Endodermal cell (in vitro differentiated cells): ENCODE measurements around the gene DHRS4L2. TPM values are rescaled to one million over a fixed set of nuclear protein-coding genes. Genes with fewer than 3 reads are reported as not detected.
A peak's percentile ranks its signal among the peaks of the same experiment; 100 is the strongest.
"Not testable (repeated sequence)": the region's sequence is repeated elsewhere in the genome, so short reads cannot be mapped to it uniquely, and the experiment has no call there.

Source experiments
- DNase-seq: peaks from one replicate; pipeline ENCODE4 v3.0.0-alpha.2; 2017
- H3K27ac ChIP-seq: 2 replicates; pipeline ENCODE4 v1.5.1; 2013; ENCODE audit warnings: mild to moderate bottlenecking, low read depth, low read length, moderate library complexity
- H3K27me3 ChIP-seq: 2 replicates; pipeline ENCODE4 v1.6.1; 2013; ENCODE audit warnings: mild to moderate bottlenecking, low read length, moderate library complexity; ENCODE audit not compliant: insufficient read depth, control insufficient read depth, poor library complexity, severe bottlenecking
- H3K36me3 ChIP-seq: 2 replicates; pipeline ENCODE4 v1.7.0; 2013; ENCODE audit warnings: mild to moderate bottlenecking, low read length, moderate library complexity; ENCODE audit not compliant: control insufficient read depth, insufficient read depth
- H3K4me1 ChIP-seq: one replicate; pipeline ENCODE4 v1.7.0; 2013; ENCODE audit warnings: low read length; ENCODE audit not compliant: control insufficient read depth, insufficient read depth
- H3K4me3 ChIP-seq: 2 replicates; pipeline ENCODE4 v1.5.1; 2013; ENCODE audit warnings: mild to moderate bottlenecking, low read length, moderate library complexity
- H3K9ac ChIP-seq: 2 replicates; pipeline ENCODE4 v1.6.1; 2013; ENCODE audit warnings: mild to moderate bottlenecking, low read length, moderate library complexity; ENCODE audit not compliant: poor library complexity, severe bottlenecking; ENCODE audit errors: extremely low read depth
- H3K9me3 ChIP-seq: 2 replicates; pipeline ENCODE4 v1.6.1; 2013; ENCODE audit warnings: mild to moderate bottlenecking, low read length, moderate library complexity; ENCODE audit not compliant: control insufficient read depth
- H3K27ac Mint-ChIP-seq: 2 replicates; pipeline ENCODE4 v1.8.0; 2020; ENCODE audit warnings: mixed read lengths
- H3K27me3 Mint-ChIP-seq: 2 replicates; pipeline ENCODE4 v1.8.0; 2021; ENCODE audit warnings: mild to moderate bottlenecking, mixed read lengths; ENCODE audit not compliant: insufficient read depth
- H3K36me3 Mint-ChIP-seq: 2 replicates; pipeline ENCODE4 v1.8.0; 2020; ENCODE audit warnings: low read depth, mixed read lengths
- H3K4me1 Mint-ChIP-seq: 2 replicates; pipeline ENCODE4 v1.8.0; 2020; ENCODE audit warnings: mixed read lengths
- H3K4me3 Mint-ChIP-seq: 2 replicates; pipeline ENCODE4 v1.8.0; 2020; ENCODE audit warnings: mild to moderate bottlenecking, moderate library complexity, mixed read lengths
- H3K9me3 Mint-ChIP-seq: 2 replicates; pipeline ENCODE4 v1.8.0; 2020; ENCODE audit warnings: mild to moderate bottlenecking, mixed read lengths
- CTCF ChIP-seq: fragments of 200-600 bp; sonication (generic); conservative IDR thresholded peaks from 2 replicates; pipeline ENCODE4 v1.5.0; 2021; ENCODE audit warnings: antibody characterized with exemption, mild to moderate bottlenecking
- WGBS, 2 experiments: methylation state at CpG; one replicate each; pipeline versions ENCODE4 v1.1.5 to v1.1.7; 2013; ENCODE audit warnings: missing lambda C conversion rate in 2 of 2, mixed read lengths in 1 of 2; ENCODE audit not compliant: insufficient coverage in 1 of 2, insufficient read length in 1 of 2; 5-methylcytosine and 5-hydroxymethylcytosine counted together
- total RNA-seq, 2 donors: library from RNA; stranded (reverse); fragmentation: NEBNext Ultra II Directional in 1 of 2; extraction: Animal tissue kit (Norgen Biotek cat#: 25700) in 1 of 2; gene quantifications; 2 replicates in 1 of 2; 3 replicates in 1 of 2; pipeline ENCODE4 v1.2.1, GENCODE V29; 2021

DHRS4L2 gene
- total RNA-seq, 2 donors from 2014 or later: 16.7 to 17.3 TPM

GRCh38 chr14:24040692-24041091, 52.0 kb downstream of the DHRS4L2 start:
- H3K4me3 Mint-ChIP-seq: no peak overlapping the region
- no peaks in the 10 kb centered on the region for H3K9me3 Mint-ChIP-seq
- Histone ChIP-seq H3K27me3 (no peaks in the 10 kb centered on the region), H3K9ac (no peak overlapping the region), H3K27ac (no peak overlapping the region), H3K9me3 (no peaks in the 10 kb centered on the region), H3K4me3 (no peak overlapping the region), H3K36me3 (no peaks in the 10 kb centered on the region), H3K4me1 (no peaks in the 10 kb centered on the region)
- H3K27me3 Mint-ChIP-seq: peaks cover 4% of the 10 kb centered on the region
- no peak for TF ChIP-seq CTCF
- WGBS, 2 experiments: 50 to 72% methylated on average over 1 to 2 of the region's 2 CpGs
- H3K27ac Mint-ChIP-seq: no peak overlapping the region
- no peak for DNase-seq
- no peaks in the 10 kb centered on the region for H3K36me3 Mint-ChIP-seq
- peaks cover 6% of the 10 kb centered on the region for H3K4me1 Mint-ChIP-seq

- no peaks in the 10 kb centered on the region for H3K27me3 ChIP-seq
- no peak overlapping the region for H3K27ac Mint-ChIP-seq
- H3K9me3 ChIP-seq: no peaks in the 10 kb centered on the region
- no peak overlapping the region for H3K4me3 ChIP-seq
- 66 to 77% methylated on average over 3 to 5 of the region's 5 CpGs for WGBS, 2 experiments
- H3K9me3 Mint-ChIP-seq: no peaks in the 10 kb centered on the region
- no peak overlapping the region for H3K9ac ChIP-seq
- no peak overlapping the region for H3K4me3 Mint-ChIP-seq
- H3K36me3 Mint-ChIP-seq: no peaks in the 10 kb centered on the region
- H3K4me1 ChIP-seq: no peaks in the 10 kb centered on the region
- no peaks in the 10 kb centered on the region for H3K4me1 Mint-ChIP-seq
- no peak for DNase-seq
- no peak for TF ChIP-seq CTCF
- no peak overlapping the region for H3K27ac ChIP-seq
- peaks cover 7% of the 10 kb centered on the region for H3K27me3 Mint-ChIP-seq
- H3K36me3 ChIP-seq: no peaks in the 10 kb centered on the region
Observed at GRCh38 chr14:24042746-24043145, 54.0 kb downstream of the DHRS4L2 start.

GRCh38 chr14:24049002-24049401, 60.3 kb downstream of the DHRS4L2 start:
- not testable (repeated sequence) for DNase-seq, H3K4me1 ChIP-seq, H3K27ac ChIP-seq, H3K27me3 ChIP-seq, H3K9me3 ChIP-seq, H3K9ac ChIP-seq, H3K9me3 Mint-ChIP-seq, H3K36me3 Mint-ChIP-seq, H3K36me3 ChIP-seq, H3K27ac Mint-ChIP-seq, H3K4me3 ChIP-seq, H3K4me3 Mint-ChIP-seq
- H3K4me1 Mint-ChIP-seq: peaks cover 12% of the 10 kb centered on the region
- H3K27me3 Mint-ChIP-seq: peaks cover 13% of the 10 kb centered on the region
- WGBS, 2 experiments: 92% methylated on average over 2 of the region's 2 CpGs; no CpG with 5 or more reads in 1 of the 2 experiments

GRCh38 chr14:24050753-24051152, 62.0 kb downstream of the DHRS4L2 start:
- Mint-ChIP-seq H3K4me1 (peaks cover 12% of the 10 kb centered on the region), H3K4me3 (peak overlapping the region; percentile 50)
- H3K9ac ChIP-seq, H3K4me1 ChIP-seq, H3K27ac ChIP-seq, H3K36me3 ChIP-seq, H3K27me3 Mint-ChIP-seq, H3K27me3 ChIP-seq, H3K27ac Mint-ChIP-seq, H3K4me3 ChIP-seq, H3K36me3 Mint-ChIP-seq, H3K9me3 Mint-ChIP-seq, H3K9me3 ChIP-seq: not testable (repeated sequence)
- 70 to 100% methylated on average over 1 to 8 of the region's 8 CpGs for WGBS, 2 experiments
- peak; percentile 50 for DNase-seq
